Measurements from ENCODE around the gene C5AR2. TPM values are rescaled to one million over a fixed set of nuclear protein-coding genes. Genes with fewer than 3 reads are reported as not detected.
"Not testable (repeated sequence)": the region's sequence is repeated elsewhere in the genome, so short reads cannot be mapped to it uniquely, and the experiment has no call there.

Gene C5AR2
- total RNA-seq, 1 donor from 2014 or later: 2.2 TPM

GRCh38 chr19:47381653-47382279 lies 49.8 kb downstream of the C5AR2 start:
- no peak for DNase-seq (ENCODE audit: low spot score)
- ATAC-seq: no peak

- not testable (repeated sequence) for ATAC-seq; DNase-seq (ENCODE audit: low spot score)
Measured at GRCh38 chr19:47383890-47384289, 51.9 kb downstream of the C5AR2 start.

GRCh38 chr19:47384533-47384932 lies 52.6 kb downstream of the C5AR2 start:
- not testable (repeated sequence) for ATAC-seq; DNase-seq (ENCODE audit: low spot score)

GRCh38 chr19:47386582-47386981 lies 54.6 kb downstream of the C5AR2 start:
- not testable (repeated sequence) for DNase-seq (ENCODE audit: low spot score); ATAC-seq

GRCh38 chr19:47387623-47388022 lies 55.6 kb downstream of the C5AR2 start:
- ATAC-seq: not testable (repeated sequence)

GRCh38 chr19:47388721-47389120 lies 56.7 kb downstream of the C5AR2 start:
- ATAC-seq; DNase-seq (ENCODE audit: low spot score): not testable (repeated sequence)

More at GRCh38 chr19:47387623-47388022, 55.6 kb downstream of the C5AR2 start:
- DNase-seq (ENCODE audit: low spot score): not testable (repeated sequence)

- ATAC-seq (peak; percentile 13), DNase-seq (ENCODE audit: low spot score) (no peak)
Measured at GRCh38 chr19:47389150-47389556, 57.2 kb downstream of the C5AR2 start.

- no peak for ATAC-seq
- no peak for DNase-seq (ENCODE audit: low spot score)
Measured at GRCh38 chr19:47390533-47391488, 58.8 kb downstream of the C5AR2 start.

GRCh38 chr19:47391510-47392223 lies 59.7 kb downstream of the C5AR2 start:
- ATAC-seq (peak; percentile 99), DNase-seq (ENCODE audit: low spot score) (peak; percentile 74)

Other genes starting within 250 kb of the C5AR2 start
- gene ZC3H4, start 218.4 kb upstream of the C5AR2 start, total RNA-seq: 18.5 TPM
- gene SAE1, start 201.3 kb upstream of the C5AR2 start, total RNA-seq: 22.0 TPM
- gene BBC3, start 101.0 kb upstream of the C5AR2 start, total RNA-seq: 2.7 TPM
- 10.4 TPM for gene CCDC9, start 75.7 kb upstream of the C5AR2 start, total RNA-seq
- gene INAFM1, start 57.3 kb upstream of the C5AR2 start, total RNA-seq: 5.6 TPM
- 6.2 TPM for gene C5AR1, start 22.3 kb upstream of the C5AR2 start, total RNA-seq
- gene DHX34, start 17.1 kb downstream of the C5AR2 start, total RNA-seq: 5.9 TPM
- gene MEIS3, start 87.4 kb downstream of the C5AR2 start, total RNA-seq: 1.0 TPM
- gene SLC8A2, start 139.7 kb downstream of the C5AR2 start, total RNA-seq: 0.10 TPM
- 6.6 TPM for gene KPTN, start 152.0 kb downstream of the C5AR2 start, total RNA-seq
- 96.3 TPM for gene NAPA, start 182.9 kb downstream of the C5AR2 start, total RNA-seq
- gene ZNF541, start 241.0 kb downstream of the C5AR2 start, total RNA-seq: 0.08 TPM

All from left lobe of liver (tissue), 2 donors.